Ishikawa (cell line): ENCODE measurements around the gene FASLG.

Experiments used
- CEBPB ChIP-seq: IDR thresholded peaks from 2 replicates; pipeline ENCODE4 v1.6.1; 2012
- CREB1 ChIP-seq: IDR thresholded peaks from 2 replicates; pipeline ENCODE4 v1.6.1; 2012; ENCODE audit warnings: low read depth
- EGR1 ChIP-seq: IDR thresholded peaks from 2 replicates; pipeline ENCODE4 v1.6.1; 2012
- EP300 ChIP-seq: IDR thresholded peaks from 2 replicates; pipeline ENCODE4 v1.6.1; 2012; ENCODE audit warnings: borderline replicate concordance
- FOXM1 ChIP-seq: IDR thresholded peaks from 2 replicates; pipeline ENCODE4 v1.6.1; 2012; ENCODE audit warnings: low read depth, borderline replicate concordance
- NFIC ChIP-seq: IDR thresholded peaks from 2 replicates; pipeline ENCODE4 v1.6.1; 2012
- RAD21 ChIP-seq: IDR thresholded peaks from 2 replicates; pipeline ENCODE4 v1.6.1; 2012; ENCODE audit warnings: low read depth
- REST ChIP-seq: IDR thresholded peaks from 2 replicates; pipeline ENCODE4 v1.6.1; 2012; ENCODE audit warnings: low read depth, mild to moderate bottlenecking
- TAF1 ChIP-seq: IDR thresholded peaks from 2 replicates; pipeline ENCODE4 v1.6.1; 2012; ENCODE audit warnings: low read depth, mild to moderate bottlenecking
- TCF12 ChIP-seq: IDR thresholded peaks from 2 replicates; pipeline ENCODE4 v1.6.1; 2012; ENCODE audit warnings: low read depth
- YY1 ChIP-seq: IDR thresholded peaks from 2 replicates; pipeline ENCODE4 v1.6.1; 2012; ENCODE audit warnings: low read depth
- ZBTB7A ChIP-seq: IDR thresholded peaks from 2 replicates; pipeline ENCODE4 v1.6.1; 2012; ENCODE audit warnings: low read depth
- TF ChIP-seq, protein P1 (sequence below): IDR thresholded peaks from 2 replicates; pipeline ENCODE4 v1.6.1; 2012

- TF ChIP-seq, protein P1, sequence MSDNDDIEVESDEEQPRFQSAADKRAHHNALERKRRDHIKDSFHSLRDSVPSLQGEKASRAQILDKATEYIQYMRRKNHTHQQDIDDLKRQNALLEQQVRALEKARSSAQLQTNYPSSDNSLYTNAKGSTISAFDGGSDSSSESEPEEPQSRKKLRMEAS = no peak
- TF ChIP-seq EP300 (no peak), CREB1 (no peak), TAF1 (no peak), EGR1 (no peak), REST (no peak), FOXM1 (no peak), RAD21 (no peak), YY1 (no peak), NFIC (no peak), CEBPB (no peak), TCF12 (no peak), ZBTB7A (no peak)
These were observed 17.4 kb upstream of the FASLG start for GRCh38 chr1:172641492-172641891.
